GM04504 (cell line): ENCODE data around the gene ZNF107.
"Not testable (repeated sequence)": the region's sequence is repeated elsewhere in the genome, so short reads cannot be mapped to it uniquely, and the experiment has no call there.

Source experiments
- DNase-seq: peaks from one replicate; pipeline ENCODE4 v3.0.0-alpha.2; 2012; ENCODE audit warnings: low read depth

Gene ZNF107

DNA sequence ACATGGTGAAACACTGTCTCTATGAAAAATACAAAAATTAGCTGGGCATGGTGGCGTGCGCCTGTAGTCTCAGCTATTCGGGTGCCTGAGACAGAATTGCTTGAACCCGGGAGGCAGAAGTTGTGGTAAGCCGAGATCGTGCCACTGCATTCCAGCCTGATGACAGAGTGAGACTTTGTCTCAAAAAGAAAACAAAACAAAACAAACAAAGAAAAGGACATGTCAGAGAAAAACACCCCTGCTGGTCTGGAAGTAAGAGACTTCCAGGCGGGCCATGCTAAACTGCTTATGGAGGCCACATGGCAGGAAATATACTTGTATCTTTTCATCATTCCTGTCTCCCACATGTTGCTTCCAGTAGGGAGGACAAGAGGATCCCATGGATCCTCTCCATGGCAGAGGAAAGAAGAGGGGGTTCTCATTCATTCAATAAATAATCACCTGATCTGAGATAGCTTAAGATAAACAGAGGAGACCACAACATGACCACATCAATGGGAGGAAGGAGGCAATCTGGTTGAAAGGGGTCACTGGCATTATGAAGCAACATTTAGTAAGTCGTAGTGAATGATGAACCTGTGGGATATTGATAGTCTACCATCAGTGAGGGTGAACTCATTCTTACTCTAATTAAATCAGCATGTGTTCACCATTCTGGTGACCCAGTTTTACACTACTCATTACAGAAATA, 67.8 kb downstream of the ZNF107 start:
- DNase-seq, result no peak

DNA sequence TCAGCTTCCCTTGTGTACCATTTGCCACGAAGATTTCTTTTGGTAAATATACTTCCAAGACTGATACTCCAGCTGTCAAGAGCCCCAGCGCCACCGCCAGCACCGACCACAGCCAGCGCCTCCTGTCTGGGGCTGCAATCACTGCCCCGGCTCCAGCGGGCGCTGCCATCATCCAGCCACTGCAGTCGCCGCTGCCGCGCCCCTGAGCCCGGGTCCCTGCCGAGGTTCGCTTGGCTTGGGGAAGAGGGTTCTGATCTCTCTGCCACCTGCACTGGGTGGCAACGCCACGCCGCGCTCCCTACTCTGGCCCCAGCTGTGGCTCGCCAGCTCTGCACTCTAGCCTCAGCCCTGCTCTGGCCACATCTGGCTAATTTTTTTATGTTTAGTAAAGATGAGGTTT, 70.6 kb downstream of the ZNF107 start:
- DNase-seq, result no peak

DNA sequence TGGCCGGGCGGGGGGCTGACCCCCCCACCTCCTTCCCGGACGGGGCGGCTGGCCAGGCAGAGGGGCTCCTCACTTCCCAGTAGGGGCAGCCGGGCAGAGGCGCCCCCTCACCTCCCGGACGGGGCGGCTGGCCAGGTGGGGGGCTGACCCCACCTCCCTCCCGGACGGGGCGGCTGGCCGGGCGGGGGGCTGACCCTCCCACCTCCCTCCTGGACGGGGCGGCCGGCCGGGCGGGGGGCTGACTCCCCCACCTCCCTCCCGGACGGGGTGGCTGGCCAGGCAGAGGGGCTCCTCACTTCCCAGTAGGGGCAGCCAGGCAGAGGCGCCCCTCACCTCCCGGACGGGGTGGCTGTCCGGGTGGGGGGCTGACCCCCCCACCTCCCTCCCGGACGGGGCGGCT, 72.5 kb downstream of the ZNF107 start:
- not testable (repeated sequence) for DNase-seq

DNA sequence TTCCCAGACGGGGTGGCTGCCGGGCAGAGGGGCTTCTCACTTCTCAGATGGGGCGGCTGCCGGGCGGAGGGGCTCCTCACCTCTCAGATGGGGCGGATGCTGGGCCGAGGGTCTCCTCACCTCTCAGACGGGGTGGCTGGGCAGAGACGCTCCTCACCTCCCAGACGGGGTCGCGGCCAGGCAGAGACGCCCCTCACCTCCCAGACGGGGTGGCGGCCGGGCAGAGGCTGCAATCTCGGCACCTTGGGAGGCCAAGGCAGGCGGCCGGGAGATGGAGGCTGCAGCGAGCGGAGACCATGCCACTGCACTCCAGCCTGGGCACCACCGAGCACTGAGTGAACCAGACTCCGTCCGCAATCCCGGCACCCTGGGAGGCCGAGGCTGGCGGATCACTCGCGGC, 73.0 kb downstream of the ZNF107 start:
- not testable (repeated sequence) for DNase-seq

DNA sequence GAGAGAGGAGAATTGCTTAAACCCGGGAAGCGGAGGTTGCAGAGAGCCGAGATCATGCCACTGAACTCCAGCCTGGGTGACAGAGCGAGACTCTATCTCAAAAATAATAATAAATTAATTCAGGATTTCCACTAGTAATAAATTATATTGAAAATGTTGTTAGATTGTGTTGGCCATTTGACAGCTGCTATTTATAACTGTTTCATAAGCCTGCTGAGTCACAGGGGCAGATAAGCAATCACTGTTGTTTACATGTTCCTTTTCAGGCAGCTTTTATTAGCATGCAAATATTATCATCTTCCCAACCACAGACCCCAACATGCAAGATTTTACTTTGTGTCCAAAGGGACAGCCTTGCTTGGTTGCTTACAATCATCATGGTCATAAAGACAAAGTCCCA, 78.7 kb downstream of the ZNF107 start:
- DNase-seq, result no peak

DNA sequence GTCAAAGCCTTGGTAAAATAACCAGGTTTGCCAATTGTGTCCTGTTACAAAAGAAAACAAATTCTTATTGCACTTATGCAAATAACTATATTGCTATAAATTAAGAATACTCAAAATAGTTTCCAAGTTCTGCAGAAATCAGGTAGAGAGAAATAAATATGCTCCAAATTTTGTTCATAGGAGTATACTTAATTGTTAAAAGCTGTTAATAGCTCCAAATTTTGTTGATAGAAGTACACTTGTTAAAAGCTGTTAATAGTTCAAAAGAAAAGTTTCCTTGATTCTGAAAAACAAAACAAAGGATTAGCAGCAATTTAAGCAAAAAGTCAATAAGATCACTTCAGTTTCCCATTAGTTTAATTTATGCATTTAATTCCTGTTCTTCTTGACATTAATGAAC, 81.9 kb downstream of the ZNF107 start:
- DNase-seq, result no peak

DNA sequence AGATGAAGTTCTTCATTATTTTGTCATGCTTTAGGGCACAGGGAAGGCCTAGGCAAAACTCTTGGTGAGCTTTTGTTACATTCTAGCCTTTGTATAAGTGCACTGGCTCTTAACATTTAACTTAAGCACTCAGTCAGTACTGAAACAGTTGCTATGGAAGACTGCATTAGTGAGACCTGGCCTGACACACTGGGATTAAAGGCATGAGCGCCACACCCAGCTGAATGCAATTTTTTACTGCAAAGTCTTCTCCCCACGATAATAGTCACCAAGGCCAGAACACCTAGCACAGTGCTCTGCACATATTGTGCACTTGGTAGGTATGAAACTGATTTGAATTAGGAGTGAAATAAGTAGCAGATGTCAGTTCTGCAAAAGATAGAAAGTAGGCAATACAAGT, 87.1 kb downstream of the ZNF107 start:
- DNase-seq, result no peak

DNA sequence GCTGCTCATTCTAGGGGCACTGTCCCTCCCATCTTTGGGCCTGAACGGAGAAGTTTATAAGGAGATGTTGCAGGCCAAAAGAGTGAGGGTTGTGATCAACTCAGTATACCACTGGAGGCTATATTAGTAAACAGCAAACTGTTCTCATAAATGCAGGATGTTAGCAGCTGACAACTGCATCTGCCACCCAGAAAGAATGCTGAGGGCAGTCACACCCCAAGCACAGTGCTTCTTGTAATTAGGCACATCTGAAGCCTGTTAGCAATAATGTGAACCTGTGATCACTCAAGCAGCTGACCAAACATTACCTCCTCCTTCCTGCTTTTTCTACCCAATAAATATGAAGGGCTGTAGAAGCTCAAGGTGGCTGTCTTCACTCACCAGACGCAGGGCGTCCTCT, 89.9 kb downstream of the ZNF107 start:
- DNase-seq, result no peak

DNA sequence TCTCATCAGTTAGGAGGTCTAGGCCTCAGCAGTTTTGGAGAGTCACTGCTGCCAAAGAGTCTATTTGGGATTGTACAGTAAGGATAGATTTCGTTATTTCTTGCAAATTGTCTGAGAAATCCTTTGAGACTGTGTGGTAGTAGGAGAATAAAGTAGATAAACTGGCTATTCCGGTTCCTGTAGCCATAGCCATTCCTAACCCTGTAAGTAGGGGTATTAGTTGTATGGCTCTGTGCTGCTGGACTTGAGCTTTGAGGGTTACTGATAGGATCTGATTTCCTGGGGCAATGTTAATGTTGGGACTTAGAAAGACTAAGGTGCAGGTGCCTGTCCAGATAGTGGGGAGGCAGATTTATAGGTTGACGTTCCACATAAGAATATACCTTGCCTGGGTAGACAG, 92.2 kb downstream of the ZNF107 start:
- DNase-seq, result no peak
